ENCODE measurements around the gene NOL9.

The NOL9 gene

GRCh38 chr1:6585841-6586240 lies 31.5 kb upstream of the NOL9 start:
- Histone ChIP-seq H3K4me3 (ENCODE audit: low read length) (no peak overlapping the region), H3K36me3 (ENCODE audit: insufficient read depth, low read length) (peaks cover 24% of the 10 kb centered on the region), H3K27me3 (ENCODE audit: insufficient read depth, low read length) (no peaks in the 10 kb centered on the region), H3K4me1 (ENCODE audit: insufficient read depth, low read length) (peaks cover 5% of the 10 kb centered on the region), H3K9me3 (ENCODE audit: low read length) (no peaks in the 10 kb centered on the region), H2AFZ (ENCODE audit: low read depth, low read length) (no peak overlapping the region)

DNA sequence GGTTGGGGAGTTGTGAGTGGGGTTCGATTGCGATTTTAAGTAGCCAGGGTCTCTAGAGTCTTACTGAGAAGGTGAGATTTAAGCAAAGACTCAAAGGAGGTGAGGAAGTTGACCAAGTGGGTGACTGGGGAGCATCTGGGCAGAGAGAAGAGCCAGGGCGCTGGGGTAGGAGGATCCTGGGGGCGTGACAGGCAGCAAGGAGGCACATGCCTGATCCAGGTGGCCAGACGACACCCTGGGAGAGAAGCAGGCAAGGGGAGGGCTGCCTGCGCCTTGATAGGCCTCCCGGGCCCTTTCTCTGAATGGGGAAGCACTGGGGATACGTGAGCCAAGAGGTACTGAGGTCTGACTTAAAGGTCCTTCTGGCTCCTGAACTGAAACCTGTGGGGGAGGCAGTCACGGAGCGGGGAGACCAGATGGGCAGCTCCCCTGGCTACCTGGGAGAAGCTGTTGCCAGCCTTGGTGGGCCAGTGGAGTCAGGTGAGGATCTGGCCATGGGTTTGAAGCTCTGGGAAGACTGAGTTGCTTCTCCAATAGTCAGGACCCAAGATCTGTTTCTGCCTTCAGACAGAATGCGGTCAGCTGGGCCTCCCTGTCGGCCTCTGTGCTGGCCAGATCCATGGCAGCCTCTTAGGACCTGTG lies 30.9 kb upstream of the NOL9 start:
- H3K4me3 ChIP-seq (ENCODE audit: low read length), result no peak overlapping the region
- H3K4me1 ChIP-seq (ENCODE audit: insufficient read depth, low read length), result peaks cover 11% of the 10 kb centered on the region
- H3K36me3 ChIP-seq (ENCODE audit: insufficient read depth, low read length), result peaks cover 24% of the 10 kb centered on the region
- H3K27me3 ChIP-seq (ENCODE audit: insufficient read depth, low read length), result no peaks in the 10 kb centered on the region
- no peaks in the 10 kb centered on the region for H3K9me3 ChIP-seq (ENCODE audit: low read length)
- H2AFZ ChIP-seq (ENCODE audit: low read depth, low read length), result no peak overlapping the region

DNA sequence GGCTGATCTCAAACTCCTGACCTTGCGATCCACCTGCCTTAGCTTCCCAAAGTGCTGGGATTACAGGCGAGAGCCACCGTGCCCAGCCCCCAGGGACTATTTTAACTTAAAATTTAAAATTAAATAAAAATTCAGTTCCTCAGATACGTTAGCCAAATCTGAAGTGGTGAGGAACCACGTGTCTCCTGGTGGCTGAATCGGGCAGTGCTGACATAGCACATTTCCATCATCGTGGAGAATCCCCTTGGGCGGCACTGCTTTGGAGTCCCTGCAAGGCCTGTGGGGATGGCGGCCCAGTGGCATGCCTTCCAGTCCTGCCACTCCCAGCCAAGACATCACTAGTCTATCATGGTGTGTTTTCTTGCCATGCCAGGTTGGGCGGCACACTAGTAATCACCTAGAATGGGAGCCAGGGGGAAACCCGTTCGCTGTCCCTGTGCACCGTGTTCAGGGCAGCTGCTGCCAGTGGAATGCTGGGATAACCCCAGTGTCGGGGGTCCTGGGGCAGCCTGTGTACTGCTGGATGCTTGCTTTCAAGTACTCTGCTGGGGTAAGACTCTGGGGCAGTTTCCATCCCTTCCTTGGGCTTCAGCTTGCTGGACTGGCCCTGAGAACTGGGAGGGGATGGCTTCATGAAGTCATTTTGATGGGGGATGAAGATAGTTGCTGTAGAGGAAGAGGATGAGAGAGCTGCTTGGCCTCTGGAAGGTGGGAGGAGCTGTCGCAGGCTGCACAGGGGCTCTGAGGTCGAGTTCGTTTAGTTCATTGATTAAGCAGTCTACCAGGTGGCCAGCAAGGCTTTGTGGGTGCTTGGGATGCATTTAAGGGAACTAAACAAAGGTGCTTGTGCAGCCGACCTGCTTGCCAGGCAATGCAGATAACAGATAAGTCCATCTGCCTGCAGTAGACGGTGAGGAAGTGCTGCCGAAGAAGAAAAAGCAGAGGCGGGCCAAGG lies 30.1 kb upstream of the NOL9 start:
- H3K4me3 ChIP-seq (ENCODE audit: low read length), result no peak overlapping the region
- H3K9me3 ChIP-seq (ENCODE audit: low read length), result no peaks in the 10 kb centered on the region
- peaks cover 19% of the 10 kb centered on the region for H3K36me3 ChIP-seq (ENCODE audit: insufficient read depth, low read length)
- no peak overlapping the region for H2AFZ ChIP-seq (ENCODE audit: low read depth, low read length)
- no peaks in the 10 kb centered on the region for H3K27me3 ChIP-seq (ENCODE audit: insufficient read depth, low read length)
- peaks cover 12% of the 10 kb centered on the region for H3K4me1 ChIP-seq (ENCODE audit: insufficient read depth, low read length)

- H2AFZ ChIP-seq (ENCODE audit: low read depth, low read length), result no peak overlapping the region
- peaks cover 4% of the 10 kb centered on the region for H3K36me3 ChIP-seq (ENCODE audit: insufficient read depth, low read length)
Observed at GRCh38 chr1:6582370-6582769, 28.1 kb upstream of the NOL9 start.

DNA sequence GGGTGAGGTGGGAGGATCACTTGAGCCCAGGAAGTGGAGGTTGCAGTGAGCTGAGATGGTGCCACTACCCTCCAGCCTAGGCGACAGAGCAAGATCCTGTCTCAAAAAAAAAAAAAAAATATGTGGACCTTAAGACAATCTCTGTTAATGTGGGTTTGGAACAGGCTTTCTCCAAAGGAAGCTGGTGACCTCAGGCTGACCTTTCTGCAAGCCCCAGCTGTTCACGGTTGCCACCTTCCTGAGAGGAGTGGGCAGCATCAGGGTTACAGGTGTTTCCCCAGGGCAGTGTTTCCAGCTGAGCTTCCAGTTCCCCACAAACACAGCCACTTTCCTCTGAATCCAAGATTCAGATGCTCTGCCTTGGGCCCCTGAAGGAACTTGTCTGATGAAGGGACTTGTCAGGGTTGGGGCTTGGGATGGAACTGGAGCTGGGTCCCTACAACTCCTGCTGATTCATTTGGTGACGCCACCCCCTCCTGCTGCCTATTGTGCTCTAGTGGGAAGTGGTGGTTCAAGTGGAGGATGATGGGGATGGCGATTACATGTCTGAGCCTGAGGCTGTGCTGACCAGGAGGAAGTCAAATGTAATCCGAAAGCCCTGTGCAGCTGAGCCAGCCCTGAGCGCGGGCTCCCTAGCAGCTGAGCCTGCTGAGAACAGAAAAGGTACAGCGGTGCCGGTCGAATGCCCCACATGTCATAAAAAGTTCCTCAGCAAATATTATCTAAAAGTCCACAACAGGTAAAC lies 27.4 kb upstream of the NOL9 start:
- peaks cover 30% of the 10 kb centered on the region for H3K4me1 ChIP-seq (ENCODE audit: insufficient read depth, low read length)
- no peaks in the 10 kb centered on the region for H3K27me3 ChIP-seq (ENCODE audit: insufficient read depth, low read length)
- H3K36me3 ChIP-seq (ENCODE audit: insufficient read depth, low read length), result peaks cover 4% of the 10 kb centered on the region
- no peak overlapping the region for H3K4me3 ChIP-seq (ENCODE audit: low read length)
- no peaks in the 10 kb centered on the region for H3K9me3 ChIP-seq (ENCODE audit: low read length)
- H2AFZ ChIP-seq (ENCODE audit: low read depth, low read length), result no peak overlapping the region

More at GRCh38 chr1:6582370-6582769, 28.1 kb upstream of the NOL9 start:
- peaks cover 30% of the 10 kb centered on the region for H3K4me1 ChIP-seq (ENCODE audit: insufficient read depth, low read length)
- H3K4me3 ChIP-seq (ENCODE audit: low read length), result no peak overlapping the region
- no peaks in the 10 kb centered on the region for H3K9me3 ChIP-seq (ENCODE audit: low read length)
- H3K27me3 ChIP-seq (ENCODE audit: insufficient read depth, low read length), result no peaks in the 10 kb centered on the region

- H3K4me3 ChIP-seq (ENCODE audit: low read length), result peak overlapping the region; percentile 60
- peaks cover 4% of the 10 kb centered on the region for H3K36me3 ChIP-seq (ENCODE audit: insufficient read depth, low read length)
- peaks cover 30% of the 10 kb centered on the region for H3K4me1 ChIP-seq (ENCODE audit: insufficient read depth, low read length)
- no peak overlapping the region for H2AFZ ChIP-seq (ENCODE audit: low read depth, low read length)
- no peaks in the 10 kb centered on the region for H3K9me3 ChIP-seq (ENCODE audit: low read length)
- no peaks in the 10 kb centered on the region for H3K27me3 ChIP-seq (ENCODE audit: insufficient read depth, low read length)
Observed at GRCh38 chr1:6580593-6581409, 26.5 kb upstream of the NOL9 start.

DNA sequence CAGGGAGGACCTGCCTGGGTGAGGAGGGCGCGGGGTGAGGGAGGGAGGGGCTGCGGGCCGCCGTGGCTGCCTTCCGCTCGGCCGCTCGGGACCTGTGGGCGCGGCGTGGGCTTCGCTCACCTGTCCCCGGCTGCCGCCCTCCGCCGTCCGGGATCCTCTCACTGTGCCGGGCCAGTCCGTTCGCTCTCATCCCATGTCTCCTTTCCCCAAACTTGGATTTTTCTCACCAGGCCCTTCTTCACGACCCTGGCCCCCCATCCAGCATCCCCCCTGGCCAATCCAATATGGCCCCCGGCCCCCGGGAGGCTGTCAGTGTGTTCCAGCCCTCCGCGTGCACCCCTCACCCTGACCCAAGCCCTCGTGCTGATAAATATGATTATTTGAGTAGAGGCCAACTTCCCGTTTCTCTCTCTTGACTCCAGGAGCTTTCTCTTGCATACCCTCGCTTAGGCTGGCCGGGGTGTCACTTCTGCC lies 25.8 kb upstream of the NOL9 start:
- Histone ChIP-seq H3K4me1 (ENCODE audit: insufficient read depth, low read length) (peaks cover 30% of the 10 kb centered on the region), H3K36me3 (ENCODE audit: insufficient read depth, low read length) (peaks cover 4% of the 10 kb centered on the region), H3K4me3 (ENCODE audit: low read length) (peak overlapping the region; percentile 60), H2AFZ (ENCODE audit: low read depth, low read length) (no peak overlapping the region), H3K9me3 (ENCODE audit: low read length) (no peaks in the 10 kb centered on the region), H3K27me3 (ENCODE audit: insufficient read depth, low read length) (no peaks in the 10 kb centered on the region)

DNA sequence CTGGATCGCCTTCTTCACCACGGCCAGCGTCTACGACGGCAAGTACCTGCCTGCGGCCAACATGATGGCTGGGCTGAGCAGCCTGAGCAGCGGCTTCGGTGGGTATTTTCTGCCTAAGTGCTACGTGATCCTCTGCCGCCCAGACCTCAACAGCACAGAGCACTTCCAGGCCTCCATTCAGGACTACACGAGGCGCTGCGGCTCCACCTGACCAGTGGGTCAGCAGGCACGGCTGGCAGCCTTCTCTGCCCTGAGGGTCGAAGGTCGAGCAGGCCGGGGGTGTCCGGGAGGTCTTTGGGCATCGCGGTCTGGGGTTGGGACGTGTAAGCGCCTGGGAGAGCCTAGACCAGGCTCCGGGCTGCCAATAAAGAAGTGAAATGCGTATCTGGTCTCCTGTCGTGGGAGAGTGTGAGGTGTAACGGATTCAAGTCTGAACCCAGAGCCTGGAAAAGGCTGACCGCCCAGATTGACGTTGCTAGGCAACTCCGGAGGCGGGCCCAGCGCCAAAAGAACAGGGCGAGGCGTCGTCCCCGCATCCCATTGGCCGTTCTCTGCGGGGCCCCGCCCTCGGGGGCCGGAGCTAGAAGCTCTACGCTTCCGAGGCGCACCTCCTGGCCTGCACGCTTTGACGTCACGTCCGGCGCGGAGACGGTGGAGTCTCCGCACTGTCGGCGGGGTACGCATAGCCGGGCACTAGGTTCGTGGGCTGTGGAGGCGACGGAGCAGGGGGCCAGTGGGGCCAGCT lies 25.2 kb upstream of the NOL9 start, which contains the start of gene ZBTB48:
Gene ZBTB48, plus strand, starts transcription at position 621 of the 745 bp plus-strand sequence. CDS start 616 bp downstream, outside the sequence.
- Histone ChIP-seq H2AFZ (ENCODE audit: low read depth, low read length) (no peak within 1 kb of the TSS), H3K9me3 (ENCODE audit: low read length) (no peaks in the 10 kb centered on the region), H3K4me3 (ENCODE audit: low read length) (peak within 1 kb of the TSS; percentile 60), H3K27me3 (ENCODE audit: insufficient read depth, low read length) (no peaks in the 10 kb centered on the region), H3K4me1 (ENCODE audit: insufficient read depth, low read length) (peaks cover 30% of the 10 kb centered on the region), H3K36me3 (ENCODE audit: insufficient read depth, low read length) (peaks cover 4% of the 10 kb centered on the region)

DNA sequence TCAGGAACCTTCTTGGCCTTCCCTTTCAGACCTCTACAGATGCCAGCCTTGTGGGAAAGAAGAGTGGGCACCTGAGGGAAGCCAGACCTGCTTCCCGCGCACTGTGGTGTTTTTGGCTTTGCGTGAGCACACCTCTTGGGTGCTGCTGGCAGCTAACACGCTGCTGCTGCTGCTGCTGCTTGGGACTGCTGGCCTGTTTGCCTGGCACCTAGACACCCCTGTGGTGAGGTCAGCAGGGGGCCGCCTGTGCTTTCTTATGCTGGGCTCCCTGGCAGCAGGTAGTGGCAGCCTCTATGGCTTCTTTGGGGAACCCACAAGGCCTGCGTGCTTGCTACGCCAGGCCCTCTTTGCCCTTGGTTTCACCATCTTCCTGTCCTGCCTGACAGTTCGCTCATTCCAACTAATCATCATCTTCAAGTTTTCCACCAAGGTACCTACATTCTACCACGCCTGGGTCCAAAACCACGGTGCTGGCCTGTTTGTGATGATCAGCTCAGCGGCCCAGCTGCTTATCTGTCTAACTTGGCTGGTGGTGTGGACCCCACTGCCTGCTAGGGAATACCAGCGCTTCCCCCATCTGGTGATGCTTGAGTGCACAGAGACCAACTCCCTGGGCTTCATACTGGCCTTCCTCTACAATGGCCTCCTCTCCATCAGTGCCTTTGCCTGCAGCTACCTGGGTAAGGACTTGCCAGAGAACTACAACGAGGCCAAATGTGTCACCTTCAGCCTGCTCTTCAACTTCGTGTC lies 24.5 kb upstream of the NOL9 start:
- H3K4me3 ChIP-seq (ENCODE audit: low read length), result peak overlapping the region; percentile 60
- H3K9me3 ChIP-seq (ENCODE audit: low read length), result no peaks in the 10 kb centered on the region
- H3K36me3 ChIP-seq (ENCODE audit: insufficient read depth, low read length), result peaks cover 4% of the 10 kb centered on the region
- no peak overlapping the region for H2AFZ ChIP-seq (ENCODE audit: low read depth, low read length)
- H3K27me3 ChIP-seq (ENCODE audit: insufficient read depth, low read length), result no peaks in the 10 kb centered on the region
- peaks cover 30% of the 10 kb centered on the region for H3K4me1 ChIP-seq (ENCODE audit: insufficient read depth, low read length)

GRCh38 chr1:6577831-6578525 lies 23.7 kb upstream of the NOL9 start:
- Histone ChIP-seq H3K36me3 (ENCODE audit: insufficient read depth, low read length) (peaks cover 4% of the 10 kb centered on the region), H2AFZ (ENCODE audit: low read depth, low read length) (no peak overlapping the region), H3K4me3 (ENCODE audit: low read length) (no peak overlapping the region), H3K27me3 (ENCODE audit: insufficient read depth, low read length) (no peaks in the 10 kb centered on the region), H3K4me1 (ENCODE audit: insufficient read depth, low read length) (peaks cover 30% of the 10 kb centered on the region), H3K9me3 (ENCODE audit: low read length) (no peaks in the 10 kb centered on the region)

GRCh38 chr1:6574818-6575217 lies 20.5 kb upstream of the NOL9 start:
- H2AFZ ChIP-seq (ENCODE audit: low read depth, low read length), result no peak overlapping the region

More at GRCh38 chr1:6574818-6575217, 20.5 kb upstream of the NOL9 start:
- no peaks in the 10 kb centered on the region for H3K36me3 ChIP-seq (ENCODE audit: insufficient read depth, low read length)
- no peak overlapping the region for H3K4me3 ChIP-seq (ENCODE audit: low read length)
- H3K4me1 ChIP-seq (ENCODE audit: insufficient read depth, low read length), result peaks cover 19% of the 10 kb centered on the region
- peaks cover 10% of the 10 kb centered on the region for H3K27me3 ChIP-seq (ENCODE audit: insufficient read depth, low read length)
- H3K9me3 ChIP-seq (ENCODE audit: low read length), result no peaks in the 10 kb centered on the region

All from neuron (in vitro differentiated cells).